ENCODE data around the gene PTGFR. TPM values are rescaled to one million over a fixed set of nuclear protein-coding genes. Genes with fewer than 3 reads are reported as not detected.

Gene PTGFR
- total RNA-seq, 1 donor from 2014 or later: not detected

- no peak overlapping the region for H2AFZ ChIP-seq (replicated peaks)
- DNase-seq (ENCODE audit: low spot score): no peak
- H3K9ac ChIP-seq: no peak overlapping the region
- Mint-ChIP-seq H3K27me3 (ENCODE audit: insufficient read depth, low read depth) (no peaks in the 10 kb centered on the region), H3K9me3 (no peaks in the 10 kb centered on the region), H3K36me3 (no peaks in the 10 kb centered on the region), H3K4me1 (no peaks in the 10 kb centered on the region), H3K4me3 (no peak overlapping the region), H3K27ac (no peak overlapping the region)
- no peak overlapping the region for H3K4me3 ChIP-seq
- H3K4me1 ChIP-seq: no peaks in the 10 kb centered on the region
- TF ChIP-seq, protein P1, sequence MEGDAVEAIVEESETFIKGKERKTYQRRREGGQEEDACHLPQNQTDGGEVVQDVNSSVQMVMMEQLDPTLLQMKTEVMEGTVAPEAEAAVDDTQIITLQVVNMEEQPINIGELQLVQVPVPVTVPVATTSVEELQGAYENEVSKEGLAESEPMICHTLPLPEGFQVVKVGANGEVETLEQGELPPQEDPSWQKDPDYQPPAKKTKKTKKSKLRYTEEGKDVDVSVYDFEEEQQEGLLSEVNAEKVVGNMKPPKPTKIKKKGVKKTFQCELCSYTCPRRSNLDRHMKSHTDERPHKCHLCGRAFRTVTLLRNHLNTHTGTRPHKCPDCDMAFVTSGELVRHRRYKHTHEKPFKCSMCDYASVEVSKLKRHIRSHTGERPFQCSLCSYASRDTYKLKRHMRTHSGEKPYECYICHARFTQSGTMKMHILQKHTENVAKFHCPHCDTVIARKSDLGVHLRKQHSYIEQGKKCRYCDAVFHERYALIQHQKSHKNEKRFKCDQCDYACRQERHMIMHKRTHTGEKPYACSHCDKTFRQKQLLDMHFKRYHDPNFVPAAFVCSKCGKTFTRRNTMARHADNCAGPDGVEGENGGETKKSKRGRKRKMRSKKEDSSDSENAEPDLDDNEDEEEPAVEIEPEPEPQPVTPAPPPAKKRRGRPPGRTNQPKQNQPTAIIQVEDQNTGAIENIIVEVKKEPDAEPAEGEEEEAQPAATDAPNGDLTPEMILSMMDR (IDR thresholded peaks at IDR 0.05): no peak
- no peak for TF ChIP-seq EZH2 (IDR thresholded peaks at IDR 0.05)
- no peak for TF ChIP-seq EZH2phosphoT487 (IDR thresholded peaks at IDR 0.05)
- no peaks in the 10 kb centered on the region for H3F3A ChIP-seq (ENCODE audit: low read depth)
- H4K20me1 ChIP-seq (ENCODE audit: low read depth): no peaks in the 10 kb centered on the region
- no peaks in the 10 kb centered on the region for H3K36me3 ChIP-seq
- no peak overlapping the region for H3K4me2 ChIP-seq
- no peaks in the 10 kb centered on the region for H3K27me3 ChIP-seq
- H3K79me2 ChIP-seq (ENCODE audit: low read depth): no peaks in the 10 kb centered on the region
- no peak overlapping the region for H3K27ac ChIP-seq
- H3K9me3 ChIP-seq (ENCODE audit: low read depth): no peaks in the 10 kb centered on the region
Observed at GRCh38 chr1:78522136-78522535, 31.4 kb downstream of the PTGFR start.

DNA sequence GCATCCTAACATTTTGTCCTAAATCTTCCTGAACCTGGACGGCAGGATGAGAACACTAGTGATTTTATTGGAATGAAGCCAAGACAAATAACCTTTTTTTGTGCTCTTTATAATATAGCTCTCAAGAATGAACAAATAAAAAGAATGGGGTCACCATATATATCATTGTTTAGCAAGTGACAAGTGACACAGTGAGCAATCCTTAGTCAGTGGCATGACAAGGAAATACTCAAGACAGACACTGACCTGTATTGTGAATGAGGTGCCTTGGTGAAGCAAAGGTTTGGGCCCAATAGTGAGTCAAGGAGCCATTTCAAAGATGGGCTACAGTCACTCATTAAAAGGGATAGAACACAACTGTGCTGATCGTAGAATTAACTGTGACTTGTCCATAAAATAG, 35.7 kb downstream of the PTGFR start:
- Histone ChIP-seq H3F3A (ENCODE audit: low read depth) (no peaks in the 10 kb centered on the region), H3K4me2 (no peak overlapping the region), H3K4me3 (no peak overlapping the region), H3K4me1 (no peaks in the 10 kb centered on the region), H3K9me3 (ENCODE audit: low read depth) (no peaks in the 10 kb centered on the region), H3K27ac (no peak overlapping the region), H2AFZ (replicated peaks) (no peak overlapping the region), H3K9ac (no peak overlapping the region), H3K79me2 (ENCODE audit: low read depth) (no peaks in the 10 kb centered on the region), H3K27me3 (no peaks in the 10 kb centered on the region), H4K20me1 (ENCODE audit: low read depth) (no peaks in the 10 kb centered on the region), H3K36me3 (no peaks in the 10 kb centered on the region)
- Mint-ChIP-seq H3K4me3 (no peak overlapping the region), H3K27ac (no peak overlapping the region), H3K9me3 (no peaks in the 10 kb centered on the region), H3K36me3 (no peaks in the 10 kb centered on the region), H3K27me3 (ENCODE audit: insufficient read depth, low read depth) (no peaks in the 10 kb centered on the region), H3K4me1 (no peaks in the 10 kb centered on the region)
- DNase-seq (ENCODE audit: low spot score): no peak
- TF ChIP-seq EZH2 (IDR thresholded peaks at IDR 0.05) (no peak), EZH2phosphoT487 (IDR thresholded peaks at IDR 0.05) (no peak)
- TF ChIP-seq, protein P1 (IDR thresholded peaks at IDR 0.05): no peak

DNA sequence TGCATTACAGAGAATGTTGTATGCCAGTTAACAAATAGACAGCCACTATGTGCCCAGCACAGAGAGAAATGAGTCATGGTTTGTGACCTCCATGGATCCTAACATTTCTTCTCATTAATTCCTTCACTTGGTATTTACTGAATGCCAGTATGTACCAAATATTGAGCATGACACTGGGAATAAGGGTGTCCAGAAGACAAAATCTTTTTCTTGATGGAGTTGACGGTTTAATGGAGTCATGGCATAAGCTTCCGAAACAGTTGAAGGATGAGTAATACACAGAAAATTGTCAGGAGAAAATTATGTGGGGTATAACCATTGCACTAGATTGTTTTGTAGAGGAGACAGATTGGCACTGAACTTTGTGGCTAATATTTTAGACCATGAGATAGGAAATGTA, 36.9 kb downstream of the PTGFR start:
- H3K27me3 Mint-ChIP-seq (ENCODE audit: insufficient read depth, low read depth): no peaks in the 10 kb centered on the region
- no peaks in the 10 kb centered on the region for H3K36me3 Mint-ChIP-seq
- no peaks in the 10 kb centered on the region for H3K9me3 Mint-ChIP-seq
- H3K4me3 Mint-ChIP-seq: no peak overlapping the region
- H3K4me3 ChIP-seq: no peak overlapping the region
- H3K4me2 ChIP-seq: no peak overlapping the region
- no peak for DNase-seq (ENCODE audit: low spot score)
- H3K4me1 Mint-ChIP-seq: no peaks in the 10 kb centered on the region
- no peak overlapping the region for H2AFZ ChIP-seq (replicated peaks)
- no peaks in the 10 kb centered on the region for H4K20me1 ChIP-seq (ENCODE audit: low read depth)
- no peaks in the 10 kb centered on the region for H3K9me3 ChIP-seq (ENCODE audit: low read depth)
- no peak overlapping the region for H3K9ac ChIP-seq
- TF ChIP-seq EZH2phosphoT487 (IDR thresholded peaks at IDR 0.05) (no peak), EZH2 (IDR thresholded peaks at IDR 0.05) (no peak)
- TF ChIP-seq, protein P1 (IDR thresholded peaks at IDR 0.05): no peak
- H3K36me3 ChIP-seq: no peaks in the 10 kb centered on the region
- no peaks in the 10 kb centered on the region for H3F3A ChIP-seq (ENCODE audit: low read depth)
- H3K27ac Mint-ChIP-seq: no peak overlapping the region
- H3K4me1 ChIP-seq: no peaks in the 10 kb centered on the region
- no peak overlapping the region for H3K27ac ChIP-seq
- H3K79me2 ChIP-seq (ENCODE audit: low read depth): no peaks in the 10 kb centered on the region
- no peaks in the 10 kb centered on the region for H3K27me3 ChIP-seq
